GM18499 (cell line): ENCODE data around the gene TECPR1.

ENCODE experiments used
- ATAC-seq: cut with Tn5 transposase; IDR thresholded peaks from one replicate; pipeline ENCODE4 v1.9.1; 2021; ENCODE audit warnings: moderate number of reproducible peaks; ENCODE audit not compliant: insufficient read depth, unreplicated experiment

Gene TECPR1

DNA sequence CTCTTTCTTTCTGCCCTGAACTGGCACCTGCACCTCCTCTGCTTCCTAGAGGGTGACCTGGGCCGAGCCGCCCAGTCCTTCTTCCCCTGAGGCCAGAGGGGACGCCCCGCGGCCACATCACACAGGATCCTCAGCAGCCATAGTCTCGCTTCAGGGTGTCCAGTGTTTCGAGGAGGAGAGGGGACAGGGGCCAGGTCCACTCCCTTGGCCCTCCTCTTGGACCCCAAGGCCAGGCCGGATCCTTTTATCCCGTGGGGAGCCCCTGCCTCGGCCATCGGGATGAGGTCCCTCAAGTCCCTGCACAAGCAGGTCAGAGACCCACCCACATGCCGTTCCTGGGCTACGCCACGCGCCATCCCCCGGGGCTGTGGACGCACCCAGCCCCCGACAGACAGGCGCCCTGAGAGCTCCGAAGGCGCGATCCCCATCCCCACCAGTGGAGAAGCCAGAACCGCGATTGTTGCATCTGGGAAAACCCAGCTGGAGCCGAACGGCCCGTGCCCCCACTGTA lies 37.2 kb downstream of the TECPR1 start:
- ATAC-seq, result no peak

GRCh38 chr7:98213888-98214810 lies 37.9 kb downstream of the TECPR1 start:
- ATAC-seq, result no peak

GRCh38 chr7:98213296-98213887 lies 38.6 kb downstream of the TECPR1 start:
- no peak for ATAC-seq

DNA sequence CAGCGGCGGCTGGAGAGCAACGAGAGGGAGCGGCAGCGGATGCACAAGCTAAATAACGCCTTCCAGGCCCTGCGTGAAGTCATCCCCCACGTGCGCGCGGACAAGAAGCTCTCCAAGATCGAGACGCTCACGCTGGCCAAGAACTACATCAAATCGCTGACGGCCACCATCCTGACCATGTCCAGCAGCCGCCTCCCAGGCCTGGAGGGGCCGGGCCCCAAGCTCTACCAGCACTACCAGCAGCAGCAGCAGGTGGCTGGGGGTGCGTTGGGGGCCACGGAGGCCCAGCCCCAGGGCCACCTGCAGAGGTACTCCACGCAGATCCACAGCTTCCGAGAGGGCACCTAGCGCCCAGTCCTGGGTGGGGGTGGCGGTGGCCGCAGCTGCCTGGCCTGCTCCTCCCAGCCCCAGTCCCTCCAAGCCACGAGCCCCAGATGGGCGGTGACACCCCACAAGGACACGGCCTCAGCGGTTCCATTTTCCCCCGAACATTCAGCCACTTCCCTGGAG lies 39.4 kb downstream of the TECPR1 start:
- no peak for ATAC-seq

- no peak for ATAC-seq
These were observed 40.1 kb downstream of the TECPR1 start for GRCh38 chr7:98211676-98212531.

DNA sequence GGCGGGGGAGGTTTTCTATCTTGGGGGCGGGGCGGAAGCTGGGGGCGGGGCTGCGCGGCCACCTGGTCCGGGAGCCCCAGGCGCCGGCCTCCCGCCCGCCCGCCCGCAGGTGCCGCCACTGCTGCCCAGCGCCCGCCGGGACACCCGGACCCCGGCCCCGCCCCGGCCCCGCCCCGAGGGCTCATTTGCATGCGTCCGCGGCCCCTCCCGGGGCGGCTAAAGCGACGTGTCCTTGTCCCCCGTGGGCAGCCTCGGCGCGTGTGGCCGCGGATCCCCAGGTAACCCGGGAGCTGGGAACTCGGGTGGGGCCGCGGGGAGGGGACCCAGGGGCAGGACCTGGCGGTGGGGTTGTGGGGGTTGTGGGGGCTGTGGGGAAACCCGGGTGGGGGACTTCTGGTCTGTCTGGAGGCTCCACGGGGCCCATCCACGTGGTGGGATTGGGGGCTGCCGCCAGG lies 40.8 kb downstream of the TECPR1 start, which contains the start of gene BHLHA15:
TSS of gene BHLHA15 (plus strand) at position 219 of the 455 bp plus-strand sequence. CDS start 871 bp downstream, outside the sequence.
- ATAC-seq, result no peak

- ATAC-seq, result no peak
These were observed 41.4 kb downstream of the TECPR1 start for GRCh38 chr7:98210513-98211220.

DNA sequence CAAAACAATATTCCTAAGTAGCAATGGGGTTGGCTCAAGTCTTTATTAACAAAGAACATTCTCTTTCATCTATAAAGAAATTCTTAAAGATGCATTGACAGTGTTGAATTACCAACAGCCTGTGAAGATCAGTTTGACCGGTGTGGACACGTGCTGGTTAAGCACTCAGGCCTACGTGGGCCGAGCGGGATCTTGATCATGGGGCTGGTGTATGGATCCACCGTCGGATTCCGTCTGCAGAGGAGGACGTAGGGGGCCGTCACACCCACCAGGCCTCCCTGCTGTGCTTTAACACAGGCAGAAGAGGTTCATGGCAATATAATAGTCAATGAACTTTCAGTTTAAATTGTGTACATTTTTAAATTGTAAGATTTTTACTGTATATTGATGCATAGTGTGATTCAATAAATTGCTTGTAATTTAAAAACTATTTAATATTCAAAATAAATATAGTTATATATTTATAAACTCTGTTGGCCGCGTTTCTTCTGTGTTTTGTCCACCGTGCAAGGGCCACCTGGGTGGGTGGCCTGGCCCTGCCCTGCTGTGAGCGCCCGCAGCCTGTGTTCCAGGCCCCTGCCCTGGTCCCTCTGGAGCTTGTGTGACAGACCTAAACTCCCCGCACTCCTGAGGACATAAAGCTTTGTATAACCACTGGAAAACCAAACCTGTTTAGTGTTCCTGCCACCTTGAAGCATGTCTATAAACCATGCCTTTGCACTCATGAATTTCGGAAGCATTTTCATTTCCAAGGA lies 42.7 kb downstream of the TECPR1 start:
- no peak for ATAC-seq

DNA sequence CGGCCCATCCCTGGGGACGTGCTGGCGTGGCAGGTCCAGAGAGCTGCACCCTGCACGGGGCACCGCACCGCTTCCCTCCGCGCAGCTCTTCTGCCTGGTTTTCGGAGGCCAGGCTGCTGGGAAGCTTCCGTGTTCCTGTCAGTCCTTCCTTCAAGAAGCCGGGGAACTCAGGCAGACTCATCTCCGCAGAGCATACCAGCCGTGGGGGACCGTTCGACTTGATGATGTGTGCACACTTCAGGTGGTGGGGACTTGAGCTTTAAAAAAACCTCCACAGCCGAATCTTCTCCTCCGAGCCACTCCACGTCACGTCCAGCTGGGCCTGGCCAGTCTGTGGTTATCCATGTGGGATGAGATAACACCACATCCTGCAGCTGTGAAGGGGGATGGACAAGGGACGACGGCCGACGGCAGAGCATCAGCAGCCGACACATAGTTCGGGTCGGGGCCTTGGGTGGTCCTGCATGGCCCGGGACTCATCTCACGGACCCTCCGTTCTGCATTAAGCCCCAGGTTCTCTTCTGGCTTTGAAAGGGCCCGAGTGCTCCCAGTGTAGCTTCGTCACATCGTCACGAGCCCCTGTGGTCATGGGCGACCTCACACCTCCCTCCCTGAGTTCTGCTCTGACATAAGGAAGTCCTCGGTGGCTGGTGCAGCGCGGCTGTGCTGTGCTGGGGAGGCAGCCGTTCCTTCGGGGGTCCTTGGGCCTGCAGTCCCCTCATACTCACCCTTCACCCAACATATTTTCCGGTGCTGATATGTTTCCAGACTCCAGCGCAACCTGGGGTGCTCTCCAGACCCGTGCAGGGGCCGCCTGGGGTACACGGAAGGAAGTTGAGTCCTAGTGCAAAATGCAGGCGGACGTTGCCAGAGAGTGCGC lies 45.3 kb downstream of the TECPR1 start:
- no peak for ATAC-seq

DNA sequence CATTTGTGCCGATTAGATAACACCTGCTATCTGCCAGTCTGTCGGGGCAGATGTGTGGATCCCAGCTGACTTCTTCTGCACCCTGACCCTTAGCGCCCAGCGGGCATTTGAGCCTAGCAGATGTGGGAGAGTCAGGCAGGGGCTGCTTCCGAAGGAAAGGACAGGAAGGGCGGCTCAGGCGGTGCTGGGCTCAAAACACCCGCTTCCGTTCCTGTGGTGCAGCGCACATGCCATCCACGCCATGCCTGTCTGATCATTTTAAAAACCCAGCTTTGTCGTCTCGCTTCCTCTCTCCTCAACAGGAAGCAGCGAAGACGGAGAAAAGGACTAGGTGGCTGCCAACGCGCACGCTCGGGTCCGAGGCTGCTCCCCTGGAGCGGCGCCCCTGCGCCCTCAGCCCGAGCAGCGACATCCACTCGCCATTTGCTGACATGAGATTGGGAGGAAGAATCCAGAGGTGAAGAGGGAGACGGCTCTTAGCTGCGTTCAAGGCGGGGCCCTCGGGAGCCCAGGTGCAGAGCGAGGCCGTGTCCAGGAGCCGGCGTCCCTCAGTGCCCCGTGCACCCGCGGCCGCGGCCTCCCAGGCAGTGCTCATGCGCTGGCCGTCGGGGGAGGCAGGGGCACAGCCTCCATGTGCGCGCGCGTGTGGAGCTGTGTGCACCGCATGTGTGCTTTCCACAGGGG lies 46.7 kb downstream of the TECPR1 start:
- no peak for ATAC-seq

- ATAC-seq, result no peak
These were observed 47.4 kb downstream of the TECPR1 start for GRCh38 chr7:98204670-98205069.

DNA sequence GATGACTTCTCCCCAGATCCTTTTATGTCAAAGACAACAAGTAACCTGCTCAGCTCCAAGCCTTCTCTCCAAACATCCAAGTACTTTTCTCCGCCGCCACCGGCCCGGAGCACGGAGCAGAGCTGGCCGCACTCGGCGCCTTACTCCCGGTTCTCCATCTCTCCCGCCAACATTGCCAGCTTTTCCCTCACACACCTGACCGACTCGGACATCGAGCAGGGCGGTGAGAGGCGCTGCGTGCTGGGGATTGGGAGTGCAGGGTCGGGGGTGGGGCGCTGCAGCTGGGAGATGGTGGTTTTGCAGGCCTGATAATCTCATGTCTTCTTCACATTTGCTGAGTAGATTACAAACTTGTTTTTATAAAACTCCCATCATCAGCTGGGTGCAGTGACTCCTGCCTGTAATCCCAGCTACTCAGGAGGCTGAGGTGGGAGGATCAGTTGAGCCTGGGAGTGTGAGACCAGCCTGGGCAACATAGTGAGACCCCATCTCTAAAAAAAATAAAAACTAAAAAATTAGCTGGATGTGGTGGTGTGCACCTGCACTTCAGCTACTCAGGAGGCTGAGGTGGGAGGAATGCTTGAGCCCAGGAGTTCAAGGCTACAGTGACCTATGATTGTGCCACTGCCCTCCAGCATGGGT lies 47.9 kb downstream of the TECPR1 start:
- ATAC-seq, result no peak

DNA sequence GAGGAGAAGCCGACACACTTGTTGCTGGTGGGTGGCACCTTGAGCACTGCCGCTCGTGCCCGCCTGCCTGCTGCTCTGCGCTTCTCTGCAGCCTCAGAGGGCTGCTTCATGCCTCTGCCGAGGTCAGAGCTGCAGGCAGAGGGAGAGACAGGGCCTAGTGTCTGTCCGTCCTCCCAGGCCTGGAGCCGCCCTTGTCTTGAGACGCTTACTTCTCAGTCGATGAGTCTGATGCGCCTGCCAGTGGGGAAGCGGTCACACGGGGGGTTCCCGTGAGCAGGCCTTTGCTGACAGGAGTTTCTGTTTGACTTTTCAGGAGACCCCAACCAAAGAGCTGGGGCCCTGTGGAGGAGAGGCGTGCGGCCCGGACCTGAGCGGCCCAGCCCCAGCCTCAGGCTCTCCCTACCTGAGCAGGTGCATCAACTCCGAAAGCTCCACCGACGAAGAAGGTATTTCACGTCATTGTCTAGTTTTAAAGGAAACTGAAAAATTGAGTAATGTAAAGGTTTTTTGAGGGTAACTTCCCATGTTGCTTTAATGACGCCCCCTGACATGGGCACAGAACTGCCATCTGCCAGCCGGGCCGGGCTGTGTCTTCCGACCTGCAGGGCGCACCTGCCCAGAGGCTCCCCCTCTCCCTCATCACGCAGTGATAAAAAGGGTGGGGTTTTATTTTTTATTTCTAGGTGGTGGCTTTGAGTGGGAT lies 48.6 kb downstream of the TECPR1 start:
- ATAC-seq, result no peak

GRCh38 chr7:98202367-98203195 lies 49.5 kb downstream of the TECPR1 start:
- peak; percentile 82 for ATAC-seq

GRCh38 chr7:98200364-98200763 lies 51.7 kb downstream of the TECPR1 start:
- ATAC-seq, result peak; percentile 27
